CD4-positive, CD25-positive, alpha-beta regulatory T cell (primary cell): ENCODE measurements around the gene TCEA2. TPM values are rescaled to one million over a fixed set of nuclear protein-coding genes. Genes with fewer than 3 reads are reported as not detected.

Experiments used
- ATAC-seq, 2 donors: fragments of 150-1000 bp; cut with Tn5 transposase; one replicate each; pipeline ENCODE4 v1.10.0; 2021; ENCODE audit warnings: low read depth in 2 of 2, moderate number of reproducible peaks in 2 of 2, moderate library complexity in 1 of 2
- DNase-seq, 3 donors: peaks; one replicate each; pipeline versions ENCODE4 v3.0.0 to v3.0.0-alpha.2; 2012 to 2022; ENCODE audit warnings: mixed read lengths in 1 of 3
- H3K27ac ChIP-seq: one replicate; pipeline ENCODE4 v1.7.0; 2013; ENCODE audit warnings: mild to moderate bottlenecking, low read length; ENCODE audit not compliant: insufficient read depth, poor library complexity, severe bottlenecking
- H3K27me3 ChIP-seq: one replicate; pipeline ENCODE4 v1.7.0; 2013; ENCODE audit warnings: low read length; ENCODE audit not compliant: control insufficient read depth, insufficient read depth
- H3K36me3 ChIP-seq: one replicate; pipeline ENCODE4 v1.7.0; 2013; ENCODE audit warnings: mild to moderate bottlenecking, low read length, moderate library complexity; ENCODE audit not compliant: control insufficient read depth, insufficient read depth
- H3K4me1 ChIP-seq: 2 replicates; pipeline ENCODE4 v1.7.0; 2013; ENCODE audit warnings: mild to moderate bottlenecking, low read length; ENCODE audit not compliant: insufficient read depth, control insufficient read depth, poor library complexity, severe bottlenecking
- H3K4me3 ChIP-seq: one replicate; pipeline ENCODE4 v1.7.0; 2013; ENCODE audit warnings: low read depth, mild to moderate bottlenecking, low read length, moderate library complexity
- H3K9me3 ChIP-seq, 2 experiments: 1 replicate in 1 of 2; 2 replicates in 1 of 2; pipeline ENCODE4 v1.7.0; 2013; ENCODE audit warnings: low read length in 2 of 2, mild to moderate bottlenecking in 1 of 2, moderate library complexity in 1 of 2; ENCODE audit not compliant: control insufficient read depth in 2 of 2
- H3K27ac Mint-ChIP-seq, 3 donors: one replicate each; pipeline ENCODE4 v1.8.0; 2020 to 2022; ENCODE audit warnings: mild to moderate bottlenecking in 3 of 3, mixed read lengths in 3 of 3, moderate library complexity in 2 of 3
- H3K27me3 Mint-ChIP-seq: one replicate; pipeline ENCODE4 v1.8.0; 2022; ENCODE audit warnings: mild to moderate bottlenecking, mixed read lengths
- H3K36me3 Mint-ChIP-seq: one replicate; pipeline ENCODE4 v1.8.0; 2020; ENCODE audit warnings: mixed read lengths
- H3K4me1 Mint-ChIP-seq, 4 donors: one replicate each; pipeline ENCODE4 v1.8.0; 2020 to 2022; ENCODE audit warnings: mixed read lengths in 4 of 4, mild to moderate bottlenecking in 1 of 4
- H3K4me3 Mint-ChIP-seq, 4 donors: one replicate each; pipeline ENCODE4 v1.8.0; 2020 to 2022; ENCODE audit warnings: mild to moderate bottlenecking in 4 of 4, mixed read lengths in 4 of 4, moderate library complexity in 3 of 4
- H3K9me3 Mint-ChIP-seq, 7 donors: one replicate each; pipeline ENCODE4 v1.8.0; 2020 to 2022; ENCODE audit warnings: mixed read lengths in 7 of 7, mild to moderate bottlenecking in 3 of 7, moderate library complexity in 2 of 7
- polyA plus RNA-seq, 4 donors: library from polyadenylated mRNA; unstranded; fragments of 300-500 nt; fragmentation: Illumina TruSeq; gene quantifications; one replicate each; pipeline ENCODE4 v1.2.3, GENCODE V29; 2021
- total RNA-seq: library from RNA; stranded (reverse); gene quantifications from one replicate; pipeline ENCODE4 v1.2.3, GENCODE V29; 2022

TCEA2 gene
- total and polyA plus RNA-seq, 5 donors from 2014 or later = 17.7 to 27.1 (median 23.2) TPM

DNA sequence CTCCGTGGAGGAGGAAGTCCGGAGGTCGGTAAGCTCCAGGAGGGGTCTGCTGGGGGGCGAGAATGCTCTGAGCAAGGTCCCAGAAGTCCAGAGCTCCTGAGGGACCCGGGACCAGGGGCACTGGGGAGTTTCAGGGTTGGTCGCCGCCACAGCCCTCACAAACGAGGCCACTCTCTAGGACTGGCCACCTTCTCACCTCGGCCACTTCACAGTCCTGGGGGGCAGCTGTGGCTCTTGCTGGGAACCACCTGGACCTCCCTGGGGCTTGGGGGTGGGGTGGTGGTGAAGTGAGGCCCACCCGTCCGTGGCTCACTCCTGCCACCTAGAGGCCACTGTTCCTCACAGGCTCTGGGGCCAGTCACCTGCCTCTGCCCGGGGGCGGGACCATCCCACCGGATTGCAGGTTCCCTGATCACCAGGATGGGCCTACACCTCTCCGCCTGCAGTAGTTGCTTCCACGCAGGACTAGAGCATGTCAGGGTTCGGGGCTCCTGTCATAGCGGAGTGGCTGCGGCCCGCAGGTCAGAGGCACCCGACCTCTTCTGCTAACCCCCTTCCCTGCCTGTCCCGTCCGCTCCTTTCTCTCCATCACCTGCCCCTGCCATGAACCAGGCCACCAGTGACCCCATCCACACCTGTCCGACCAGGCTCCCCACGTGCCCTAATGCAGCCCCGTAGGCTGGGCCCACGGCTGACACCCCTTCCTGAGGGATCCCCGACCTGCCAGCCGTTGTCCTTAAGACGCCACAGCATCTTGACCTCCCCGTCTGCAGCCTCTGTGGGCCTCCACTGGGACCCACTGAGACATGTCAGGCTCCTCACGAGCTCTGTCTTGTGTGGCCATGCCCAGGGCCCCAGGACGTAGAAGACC lies 5.1 kb upstream of the TCEA2 start:
- no peak overlapping the region for H3K4me3 ChIP-seq
- H3K4me1 ChIP-seq = peaks cover 15% of the 10 kb centered on the region
- no peaks in the 10 kb centered on the region for H3K9me3 ChIP-seq
- H3K4me1 Mint-ChIP-seq = peaks cover 0 to 22% (median 7%) of the 10 kb centered on the region in 4 donors
- peak overlapping the region in 2 of 3 donors; percentile 46 to 52 for H3K27ac Mint-ChIP-seq
- H3K27me3 Mint-ChIP-seq = peaks cover 8% of the 10 kb centered on the region
- H3K36me3 ChIP-seq = no peaks in the 10 kb centered on the region
- ATAC-seq = peak; percentile 54 to 70
- peak overlapping the region; percentile 41 to 69 (median 63) for H3K4me3 Mint-ChIP-seq
- H3K27me3 ChIP-seq = no peaks in the 10 kb centered on the region
- peaks cover 0 to 2% (median 0%) of the 10 kb centered on the region in 7 donors for H3K9me3 Mint-ChIP-seq
- H3K36me3 Mint-ChIP-seq = no peaks in the 10 kb centered on the region
- H3K27ac ChIP-seq = no peak overlapping the region
- peak; percentile 65 to 76 (median 70) for DNase-seq

GRCh38 chr20:64058536-64058935 lies 4.5 kb upstream of the TCEA2 start:
- Histone ChIP-seq H3K36me3 (no peaks in the 10 kb centered on the region), H3K4me1 (peaks cover 21% of the 10 kb centered on the region), H3K4me3 (no peak overlapping the region), H3K27me3 (no peaks in the 10 kb centered on the region), H3K27ac (no peak overlapping the region), H3K9me3 (no peaks in the 10 kb centered on the region)
- Mint-ChIP-seq H3K27me3 (peaks cover 1% of the 10 kb centered on the region), H3K36me3 (no peaks in the 10 kb centered on the region), H3K27ac (peak overlapping the region in 1 of 3 donors; percentile 46), H3K4me1 (peaks cover 0 to 19% (median 7%) of the 10 kb centered on the region in 4 donors), H3K9me3 (peaks cover 0 to 1% (median 0%) of the 10 kb centered on the region in 7 donors), H3K4me3 (peak overlapping the region in 1 of 4 donors; percentile 69)
- ATAC-seq = no peak
- DNase-seq = no peak

- Histone ChIP-seq H3K9me3 (no peaks in the 10 kb centered on the region), H3K4me1 (peaks cover 55% of the 10 kb centered on the region), H3K4me3 (no peak overlapping the region), H3K36me3 (no peaks in the 10 kb centered on the region), H3K27ac (peak overlapping the region; percentile 51), H3K27me3 (no peaks in the 10 kb centered on the region)
- no peaks in the 10 kb centered on the region for H3K27me3 Mint-ChIP-seq
- no peak overlapping the region for H3K27ac Mint-ChIP-seq
- H3K4me1 Mint-ChIP-seq = peaks cover 0 to 51% (median 23%) of the 10 kb centered on the region in 4 donors
- no peak for DNase-seq
- no peaks in the 10 kb centered on the region for H3K9me3 Mint-ChIP-seq
- H3K4me3 Mint-ChIP-seq = peak overlapping the region in 3 of 4 donors; percentile 70 to 81 (median 72)
- no peak for ATAC-seq
- H3K36me3 Mint-ChIP-seq = no peaks in the 10 kb centered on the region
Measured at GRCh38 chr20:64062276-64062595, 762 bp upstream of the TCEA2 start.

- H3K27ac Mint-ChIP-seq = peak overlapping the region; percentile 65 to 94 (median 88)
- DNase-seq (no peak), ATAC-seq (no peak)
- no peaks in the 10 kb centered on the region for H3K27me3 ChIP-seq
- peaks cover 46% of the 10 kb centered on the region for H3K4me1 ChIP-seq
- H3K4me3 ChIP-seq = no peak overlapping the region
- no peaks in the 10 kb centered on the region for H3K27me3 Mint-ChIP-seq
- no peaks in the 10 kb centered on the region for H3K9me3 Mint-ChIP-seq
- no peaks in the 10 kb centered on the region for H3K36me3 Mint-ChIP-seq
- H3K36me3 ChIP-seq = no peaks in the 10 kb centered on the region
- H3K4me1 Mint-ChIP-seq = peaks cover 0 to 53% (median 17%) of the 10 kb centered on the region in 4 donors
- H3K9me3 ChIP-seq = no peaks in the 10 kb centered on the region
- H3K4me3 Mint-ChIP-seq = peak overlapping the region; percentile 78 to 89 (median 87)
- H3K27ac ChIP-seq = no peak overlapping the region
Measured at GRCh38 chr20:64063389-64064144, 569 bp downstream of the TCEA2 start.

GRCh38 chr20:64064145-64064698 lies 1.2 kb downstream of the TCEA2 start:
- peak overlapping the region; percentile 65 to 94 (median 88) for H3K27ac Mint-ChIP-seq
- Histone ChIP-seq H3K9me3 (no peaks in the 10 kb centered on the region), H3K4me3 (no peak overlapping the region), H3K27me3 (no peaks in the 10 kb centered on the region), H3K27ac (no peak overlapping the region), H3K36me3 (no peaks in the 10 kb centered on the region), H3K4me1 (peaks cover 47% of the 10 kb centered on the region)
- ATAC-seq = no peak
- DNase-seq = no peak
- no peaks in the 10 kb centered on the region for H3K27me3 Mint-ChIP-seq
- peaks cover 0 to 52% (median 17%) of the 10 kb centered on the region in 4 donors for H3K4me1 Mint-ChIP-seq
- peak overlapping the region; percentile 78 to 89 (median 87) for H3K4me3 Mint-ChIP-seq
- no peaks in the 10 kb centered on the region for H3K9me3 Mint-ChIP-seq
- no peaks in the 10 kb centered on the region for H3K36me3 Mint-ChIP-seq

GRCh38 chr20:64065062-64065973 lies 2.3 kb downstream of the TCEA2 start:
- Mint-ChIP-seq H3K27ac (peak overlapping the region; percentile 20 to 78 (median 47)), H3K4me3 (peak overlapping the region; percentile 62 to 94 (median 71)), H3K4me1 (peaks cover 0 to 52% (median 17%) of the 10 kb centered on the region in 4 donors), H3K27me3 (no peaks in the 10 kb centered on the region), H3K9me3 (no peaks in the 10 kb centered on the region), H3K36me3 (no peaks in the 10 kb centered on the region)
- no peaks in the 10 kb centered on the region for H3K9me3 ChIP-seq
- no peaks in the 10 kb centered on the region for H3K27me3 ChIP-seq
- no peak overlapping the region for H3K27ac ChIP-seq
- H3K4me1 ChIP-seq = peaks cover 54% of the 10 kb centered on the region
- no peak for ATAC-seq
- no peaks in the 10 kb centered on the region for H3K36me3 ChIP-seq
- peak in 1 of 3 donors; percentile 39 for DNase-seq
- H3K4me3 ChIP-seq = no peak overlapping the region

DNA sequence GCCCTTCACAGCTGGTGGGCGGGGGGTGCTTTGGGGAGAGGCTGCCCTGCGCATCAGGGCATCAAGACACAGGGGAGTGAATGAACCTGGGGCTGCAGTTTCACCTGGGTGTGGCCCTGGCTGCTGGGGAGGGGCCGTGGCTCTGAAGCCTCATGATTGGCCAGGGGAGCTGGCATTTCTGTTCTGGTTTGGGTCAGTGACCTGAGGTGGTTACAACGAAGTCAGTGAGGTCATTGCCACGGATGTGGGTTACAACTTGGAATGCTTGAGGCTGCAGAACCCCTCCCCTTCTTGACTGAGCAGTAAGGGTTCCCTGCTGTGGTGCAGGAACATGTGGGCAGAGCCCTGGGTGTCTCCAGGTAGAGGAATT lies 3.0 kb downstream of the TCEA2 start:
- Histone ChIP-seq H3K27me3 (no peaks in the 10 kb centered on the region), H3K4me3 (no peak overlapping the region), H3K36me3 (no peaks in the 10 kb centered on the region), H3K4me1 (peaks cover 54% of the 10 kb centered on the region), H3K27ac (no peak overlapping the region), H3K9me3 (no peaks in the 10 kb centered on the region)
- DNase-seq (peak in 2 of 3 donors; percentile 47 to 84), ATAC-seq (peak; percentile 8 to 27)
- peaks cover 0 to 56% (median 17%) of the 10 kb centered on the region in 4 donors for H3K4me1 Mint-ChIP-seq
- H3K27me3 Mint-ChIP-seq = no peaks in the 10 kb centered on the region
- peak overlapping the region; percentile 47 to 82 (median 59) for H3K27ac Mint-ChIP-seq
- peak overlapping the region; percentile 55 to 94 (median 71) for H3K4me3 Mint-ChIP-seq
- no peaks in the 10 kb centered on the region for H3K36me3 Mint-ChIP-seq
- H3K9me3 Mint-ChIP-seq = no peaks in the 10 kb centered on the region
